Vagina (tissue), 2 donors: ENCODE measurements around the gene MAPRE2.

Experiments
- CTCF ChIP-seq, 3 experiments: fragments of 450-650 bp in 2 of 3; fragments of 200-600 bp in 1 of 3; sonication (generic) in 1 of 3; IDR thresholded peaks; one replicate each; pipeline ENCODE4 v1.5.1; 2017 to 2019; ENCODE audit warnings: antibody characterized with exemption in 3 of 3, mild to moderate bottlenecking in 2 of 3, moderate library complexity in 2 of 3
- POLR2A ChIP-seq, 2 donors: fragments of 450-650 bp; IDR thresholded peaks; one replicate each; pipeline ENCODE4 v1.6.1; 2017; ENCODE audit warnings: antibody characterized with exemption in 2 of 2, mild to moderate bottlenecking in 2 of 2, moderate library complexity in 2 of 2

- TF ChIP-seq CTCF (IDR thresholded peaks at IDR 0.05) (no peak), POLR2A (IDR thresholded peaks at IDR 0.05) (no peak)
These were observed 17.0 kb upstream of the MAPRE2 start for GRCh38 chr18:35024196-35024595.
